Stomach (tissue), 9 donors: ENCODE results near the gene GTF3C2. TPM values are rescaled to one million over a fixed set of nuclear protein-coding genes. Genes with fewer than 3 reads are reported as not detected.

Experiments used
- DNase-seq, 2 donors: peaks; one replicate each; pipeline versions ENCODE4 v3.0.0 to v3.0.0-alpha.2; 2013 to 2019
- H3K27ac ChIP-seq, 5 donors: fragments of 200-600 bp in 4 of 5; sonication (generic) in 4 of 5; one replicate each; pipeline ENCODE4 v1.5.1; 2013 to 2019; ENCODE audit warnings: mild to moderate bottlenecking in 1 of 5, moderate library complexity in 1 of 5
- H3K27me3 ChIP-seq, 3 donors: fragments of 200-600 bp; sonication (generic); one replicate each; pipeline ENCODE4 v1.5.1; 2017 to 2019; ENCODE audit warnings: mixed run types in 1 of 3
- H3K36me3 ChIP-seq, 4 donors: fragments of 200-600 bp; sonication (generic); 1 replicate in 3 of 4; 2 replicates in 1 of 4; pipeline ENCODE4 v1.5.1; 2016 to 2019
- H3K4me1 ChIP-seq, 4 donors: fragments of 200-600 bp; sonication (generic); one replicate each; pipeline ENCODE4 v1.5.1; 2016 to 2019
- H3K4me3 ChIP-seq, 4 donors: fragments of 200-600 bp; sonication (generic) in 3 of 4; one replicate each; pipeline ENCODE4 v1.5.1; 2016 to 2019; ENCODE audit warnings: mild to moderate bottlenecking in 1 of 4
- H3K9me3 ChIP-seq, 4 donors: fragments of 200-600 bp; sonication (generic); one replicate each; pipeline ENCODE4 v1.5.1; 2016 to 2019
- EP300 ChIP-seq: sonication (generic); formaldehyde crosslinking; IDR thresholded peaks from one replicate; pipeline ENCODE4 v1.6.1; 2017; ENCODE audit warnings: antibody characterized with exemption
- POLR2A ChIP-seq, 4 donors: fragments of 450-650 bp; IDR thresholded peaks; one replicate each; pipeline ENCODE4 v1.6.1; 2016; ENCODE audit warnings: antibody characterized with exemption in 4 of 4, control low read depth in 2 of 4, mild to moderate bottlenecking in 1 of 4, moderate library complexity in 1 of 4
- POLR2AphosphoS5 ChIP-seq, 3 donors: sonication (generic); formaldehyde crosslinking; IDR thresholded peaks; one replicate each; pipeline ENCODE4 v1.6.1; 2016; ENCODE audit warnings: antibody characterized with exemption in 3 of 3
- WGBS, 5 donors: extraction: QIAGEN DNeasy Blood & Tissue Kit in 3 of 5; methylation state at CpG; one replicate each; pipeline versions ENCODE4 v1.1.5 to v1.1.7; 2013 to 2018; 5-methylcytosine and 5-hydroxymethylcytosine counted together
- intact Hi-C: fragments of 100-400 bp; cut with DNase I; formaldehyde crosslinking; loops from one replicate; pipeline ENCODE4 v1.15.1; 2023; ENCODE audit warnings: low total_unique reads
- polyA plus RNA-seq, 3 donors: library from polyadenylated mRNA; stranded (reverse); fragments of 200-250 nt; gene quantifications; one replicate each; pipeline ENCODE4 v1.2.3, GENCODE V29; 2013
- total RNA-seq, 5 donors: library from RNA; depleted of rRNA; stranded (reverse); fragments of >200 nt; gene quantifications; one replicate each; pipeline versions ENCODE4 v1.1.0 to v1.2.3, GENCODE V29; 2014 to 2016
- TF ChIP-seq, protein P1 (sequence below), 7 experiments: fragments of 450-650 bp in 4 of 7; fragments of 200-600 bp in 3 of 7; sonication (generic) in 3 of 7; IDR thresholded peaks; one replicate each; pipeline ENCODE4 v1.5.1; 2016 to 2019; ENCODE audit warnings: antibody characterized with exemption in 7 of 7, control low read depth in 2 of 7, mild to moderate bottlenecking in 1 of 7
- donor health status: healthy with polysubstance abuse.
- donor health status: Bipolar disorder and iron deficiency.
- donor health status: healthy.

Gene GTF3C2
- total and polyA plus RNA-seq, 8 donors, result 18.8 to 125 (median 32.9) TPM

DNA sequence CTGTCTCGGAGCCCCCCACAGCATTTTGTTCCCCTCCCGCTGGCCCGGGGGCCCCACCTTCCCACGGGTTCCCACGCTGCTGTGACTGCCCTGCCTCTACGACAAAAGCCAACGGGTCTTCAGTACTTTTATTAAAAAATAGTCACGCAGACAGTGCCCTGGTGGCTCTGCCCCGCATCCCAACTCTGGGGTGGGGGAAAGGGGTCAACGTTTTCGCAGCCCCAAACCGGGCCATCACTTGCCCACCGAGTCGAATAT lies 49.3 kb downstream of the GTF3C2 start:
- intact Hi-C loops, result no loop called here
- WGBS, 5 donors, result 8 to 30% (median 14%) methylated on average over 2 to 14 of the region's 14 CpGs
- TF ChIP-seq POLR2A (IDR thresholded peaks at IDR 0.05) (no peak), EP300 (no peak), POLR2AphosphoS5 (IDR thresholded peaks at IDR 0.05) (no peak)
- TF ChIP-seq, protein P1, sequence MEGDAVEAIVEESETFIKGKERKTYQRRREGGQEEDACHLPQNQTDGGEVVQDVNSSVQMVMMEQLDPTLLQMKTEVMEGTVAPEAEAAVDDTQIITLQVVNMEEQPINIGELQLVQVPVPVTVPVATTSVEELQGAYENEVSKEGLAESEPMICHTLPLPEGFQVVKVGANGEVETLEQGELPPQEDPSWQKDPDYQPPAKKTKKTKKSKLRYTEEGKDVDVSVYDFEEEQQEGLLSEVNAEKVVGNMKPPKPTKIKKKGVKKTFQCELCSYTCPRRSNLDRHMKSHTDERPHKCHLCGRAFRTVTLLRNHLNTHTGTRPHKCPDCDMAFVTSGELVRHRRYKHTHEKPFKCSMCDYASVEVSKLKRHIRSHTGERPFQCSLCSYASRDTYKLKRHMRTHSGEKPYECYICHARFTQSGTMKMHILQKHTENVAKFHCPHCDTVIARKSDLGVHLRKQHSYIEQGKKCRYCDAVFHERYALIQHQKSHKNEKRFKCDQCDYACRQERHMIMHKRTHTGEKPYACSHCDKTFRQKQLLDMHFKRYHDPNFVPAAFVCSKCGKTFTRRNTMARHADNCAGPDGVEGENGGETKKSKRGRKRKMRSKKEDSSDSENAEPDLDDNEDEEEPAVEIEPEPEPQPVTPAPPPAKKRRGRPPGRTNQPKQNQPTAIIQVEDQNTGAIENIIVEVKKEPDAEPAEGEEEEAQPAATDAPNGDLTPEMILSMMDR (IDR thresholded peaks at IDR 0.05), result no peak
- DNase-seq, result no peak
- H3K27me3 ChIP-seq, result peaks cover 22 to 52% (median 38%) of the 10 kb centered on the region in 3 donors
- no peak overlapping the region for H3K4me3 ChIP-seq
- peaks cover 22 to 33% (median 30%) of the 10 kb centered on the region in 4 donors for H3K4me1 ChIP-seq
- H3K27ac ChIP-seq, result no peak overlapping the region
- peaks cover 7 to 34% (median 30%) of the 10 kb centered on the region in 4 donors for H3K36me3 ChIP-seq
- no peaks in the 10 kb centered on the region for H3K9me3 ChIP-seq

DNA sequence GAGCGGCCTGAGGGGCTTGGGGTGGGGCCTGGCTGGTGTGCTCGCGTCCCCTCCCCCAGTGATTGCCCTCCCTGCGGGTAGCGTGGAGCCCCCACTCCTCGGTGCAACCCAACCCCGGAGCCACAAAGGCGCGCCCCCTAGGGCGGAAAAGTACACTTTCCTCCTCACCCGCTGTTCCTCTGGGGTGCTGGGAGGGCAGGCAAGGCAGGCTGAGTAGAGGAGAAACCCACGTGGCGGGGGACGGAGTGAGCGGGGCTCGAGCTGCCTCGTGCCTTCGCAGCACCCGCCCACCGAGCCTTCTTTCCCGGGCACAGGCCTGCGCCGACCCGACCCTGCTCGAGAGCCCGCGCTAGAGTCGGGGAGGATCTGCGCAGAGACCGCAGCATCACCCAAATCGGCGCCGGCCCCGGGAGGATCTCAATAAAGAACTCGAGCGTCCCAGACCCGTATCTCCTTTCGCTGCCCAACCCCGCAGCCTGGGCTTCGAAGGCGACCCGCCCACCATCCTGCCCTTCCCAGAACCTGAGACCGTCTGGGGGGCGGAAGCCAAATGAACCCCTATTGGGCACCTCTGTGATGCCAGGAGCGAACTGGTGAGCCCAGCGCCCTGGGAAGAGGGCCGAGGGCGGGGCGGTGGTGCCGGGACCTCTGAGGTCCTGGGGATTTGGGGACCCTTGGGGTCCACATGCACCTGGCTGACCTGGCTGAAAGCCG lies 49.8 kb downstream of the GTF3C2 start:
- H3K4me3 ChIP-seq, result peak overlapping the region in 2 of 4 donors; percentile 13 to 19
- intact Hi-C loops, result no loop called here
- peak in 1 of 2 donors; percentile 42 for DNase-seq
- no peaks in the 10 kb centered on the region for H3K9me3 ChIP-seq
- peaks cover 7 to 29% (median 25%) of the 10 kb centered on the region in 4 donors for H3K36me3 ChIP-seq
- peaks cover 22 to 52% (median 38%) of the 10 kb centered on the region in 3 donors for H3K27me3 ChIP-seq
- peaks cover 22 to 33% (median 30%) of the 10 kb centered on the region in 4 donors for H3K4me1 ChIP-seq
- H3K27ac ChIP-seq, result no peak overlapping the region
- 3 to 5% (median 4%) methylated on average over 18 to 51 of the region's 51 CpGs for WGBS, 5 donors
- TF ChIP-seq POLR2A (IDR thresholded peaks at IDR 0.05) (no peak), EP300 (no peak), POLR2AphosphoS5 (IDR thresholded peaks at IDR 0.05) (no peak)
- TF ChIP-seq, protein P1 (IDR thresholded peaks at IDR 0.05), result no peak

DNA sequence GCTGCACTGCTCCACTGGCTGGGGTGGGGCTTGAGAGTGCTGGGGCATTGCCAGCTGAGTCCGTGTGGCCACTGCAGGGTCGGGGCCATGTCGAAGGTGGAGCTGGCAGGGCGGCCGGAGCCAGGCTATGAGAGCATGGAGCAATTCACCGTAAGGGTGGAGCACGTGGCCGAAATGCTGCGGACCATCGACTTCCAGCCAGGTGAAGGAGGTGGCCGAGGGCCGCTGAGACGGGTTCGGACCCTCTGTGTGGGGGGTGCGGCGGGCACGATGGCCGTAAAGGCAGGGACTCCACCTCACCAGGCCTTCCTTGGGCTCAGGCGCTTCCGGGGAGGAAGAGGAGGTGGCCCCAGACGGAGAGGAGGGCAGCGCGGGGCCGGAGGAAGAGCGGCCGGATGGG lies 50.4 kb downstream of the GTF3C2 start:
- Histone ChIP-seq H3K36me3 (peaks cover under 1 to 26% (median 19%) of the 10 kb centered on the region in 4 donors), H3K27ac (no peak overlapping the region), H3K27me3 (peaks cover 22 to 52% (median 38%) of the 10 kb centered on the region in 3 donors), H3K4me1 (peaks cover 22 to 33% (median 30%) of the 10 kb centered on the region in 4 donors), H3K4me3 (peak overlapping the region in 2 of 4 donors; percentile 13 to 19), H3K9me3 (no peaks in the 10 kb centered on the region)
- TF ChIP-seq, protein P1 (IDR thresholded peaks at IDR 0.05), result no peak
- no peak for TF ChIP-seq POLR2A (IDR thresholded peaks at IDR 0.05)
- no peak for TF ChIP-seq EP300
- TF ChIP-seq POLR2AphosphoS5 (IDR thresholded peaks at IDR 0.05), result no peak
- intact Hi-C loops, result no loop called here
- peak in 1 of 2 donors; percentile 13 for DNase-seq
- WGBS, 5 donors, result 21 to 29% (median 25%) methylated on average over 19 to 26 of the region's 26 CpGs

DNA sequence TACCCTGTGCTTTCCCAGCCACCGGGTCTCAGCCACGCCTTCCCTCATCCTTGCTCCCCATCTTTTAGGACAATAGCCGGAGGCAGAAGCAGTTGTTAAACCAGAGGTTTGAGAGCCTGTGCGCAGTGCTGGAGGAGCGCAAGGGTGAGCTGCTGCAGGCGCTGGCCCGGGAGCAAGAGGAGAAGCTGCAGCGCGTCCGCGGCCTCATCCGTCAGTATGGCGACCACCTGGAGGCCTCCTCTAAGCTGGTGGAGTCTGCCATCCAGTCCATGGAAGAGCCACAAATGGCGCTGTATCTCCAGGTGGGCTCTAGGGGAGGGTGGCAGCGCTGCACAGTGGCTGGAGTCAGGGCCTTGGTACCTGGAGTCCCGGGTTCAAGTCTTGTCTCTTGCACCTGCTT lies 51.0 kb downstream of the GTF3C2 start:
- intact Hi-C loops, result no loop called here
- WGBS, 5 donors, result 86 to 94% (median 91%) methylated on average over 14 to 16 of the region's 16 CpGs
- Histone ChIP-seq H3K4me1 (peaks cover 22 to 33% (median 30%) of the 10 kb centered on the region in 4 donors), H3K27ac (no peak overlapping the region), H3K4me3 (no peak overlapping the region), H3K36me3 (peaks cover 0 to 22% (median 16%) of the 10 kb centered on the region in 4 donors), H3K9me3 (no peaks in the 10 kb centered on the region), H3K27me3 (peaks cover 22 to 53% (median 38%) of the 10 kb centered on the region in 3 donors)
- DNase-seq, result no peak
- TF ChIP-seq POLR2AphosphoS5 (IDR thresholded peaks at IDR 0.05) (no peak), POLR2A (IDR thresholded peaks at IDR 0.05) (no peak), EP300 (no peak)
- TF ChIP-seq, protein P1 (IDR thresholded peaks at IDR 0.05), result no peak
